GM19239 (cell line): Measurements from ENCODE around the gene PTPRE.

Experiments
- DNase-seq: peaks from one replicate; pipeline ENCODE4 v3.0.0; 2011; ENCODE audit warnings: low spot score; ENCODE audit not compliant: insufficient read length
- FAIRE-seq: peaks from 2 replicates; lab custom pipeline; 2011; peaks lifted over from hg19 to GRCh38; lab: Jason Lieb, UNC

The PTPRE gene

GRCh38 chr10:127882801-127883459 lies 24.0 kb upstream of the PTPRE start:
- FAIRE-seq, result no peak
- DNase-seq, result no peak

- FAIRE-seq, result no peak
- no peak for DNase-seq
Measured at GRCh38 chr10:127883516-127883915, 23.4 kb upstream of the PTPRE start.

- no peak for DNase-seq
- FAIRE-seq, result no peak
Measured at GRCh38 chr10:127884501-127884900, 22.4 kb upstream of the PTPRE start.

GRCh38 chr10:127886371-127887051 lies 20.4 kb upstream of the PTPRE start:
- no peak for FAIRE-seq
- DNase-seq, result no peak

GRCh38 chr10:127887541-127888415 lies 19.1 kb upstream of the PTPRE start:
- FAIRE-seq (no peak), DNase-seq (no peak)

GRCh38 chr10:127888521-127889312 lies 18.2 kb upstream of the PTPRE start:
- FAIRE-seq (no peak), DNase-seq (no peak)

- FAIRE-seq (no peak), DNase-seq (no peak)
Measured at GRCh38 chr10:127889605-127890195, 17.2 kb upstream of the PTPRE start.

- DNase-seq, result no peak
- no peak for FAIRE-seq
Measured at GRCh38 chr10:127890216-127890615, 16.7 kb upstream of the PTPRE start.

- DNase-seq (no peak), FAIRE-seq (no peak)
Measured at GRCh38 chr10:127890832-127891334, 16.0 kb upstream of the PTPRE start.

GRCh38 chr10:127892743-127893142 lies 14.2 kb upstream of the PTPRE start, which contains the start of gene CLRN3:
Gene CLRN3, minus strand, starts transcription at chr10:127892941. Its CDS starts 157 bp downstream, at chr10:127892784.
- FAIRE-seq (no peak), DNase-seq (no peak)

GRCh38 chr10:127894146-127894545 lies 12.8 kb upstream of the PTPRE start:
- DNase-seq (no peak), FAIRE-seq (no peak)

GRCh38 chr10:127896590-127896989 lies 10.3 kb upstream of the PTPRE start:
- FAIRE-seq, result no peak

GRCh38 chr10:127897177-127897576 lies 9.7 kb upstream of the PTPRE start:
- DNase-seq (no peak), FAIRE-seq (no peak)

More at GRCh38 chr10:127896590-127896989, 10.3 kb upstream of the PTPRE start:
- no peak for DNase-seq

GRCh38 chr10:127899766-127900387 lies 7.0 kb upstream of the PTPRE start:
- DNase-seq (no peak), FAIRE-seq (no peak)

GRCh38 chr10:127903789-127904188 lies 3.1 kb upstream of the PTPRE start:
- no peak for FAIRE-seq

GRCh38 chr10:127904311-127905000 lies 2.4 kb upstream of the PTPRE start:
- DNase-seq (no peak), FAIRE-seq (no peak)

More at GRCh38 chr10:127903789-127904188, 3.1 kb upstream of the PTPRE start:
- DNase-seq, result no peak

GRCh38 chr10:127905001-127905847 lies 1.7 kb upstream of the PTPRE start:
- FAIRE-seq (no peak), DNase-seq (no peak)
